Astrocyte of the spinal cord (primary cell): ENCODE results near the gene CKM.

Experiments
- DNase-seq: peaks from one replicate; pipeline ENCODE4 v3.0.0; 2011; ENCODE audit warnings: low read depth, low spot score
- H3K4me3 ChIP-seq: 2 replicates; pipeline ENCODE4 v1.5.1; 2011; ENCODE audit warnings: low read depth, mild to moderate bottlenecking, low read length, moderate library complexity
- CTCF ChIP-seq: IDR thresholded peaks from 2 replicates; pipeline ENCODE4 v1.5.1; 2012; ENCODE audit warnings: low read depth, mild to moderate bottlenecking, low read length, inconsistent platforms
- in situ Hi-C: cut with HindIII; loops from 2 replicates; pipeline ENCODE4 v1.10.0; 2017; ENCODE audit warnings: low sequenced_read_pairs

CKM gene

GRCh38 chr19:45307361-45307760, 15.3 kb downstream of the CKM start:
- no peak for DNase-seq
- in situ Hi-C loops: no loop called here
- TF ChIP-seq CTCF: no peak
- H3K4me3 ChIP-seq: no peak overlapping the region

GRCh38 chr19:45306518-45307027, 16.1 kb downstream of the CKM start:
- in situ Hi-C loops: no loop called here
- no peak overlapping the region for H3K4me3 ChIP-seq
- TF ChIP-seq CTCF: no peak
- no peak for DNase-seq

GRCh38 chr19:45306040-45306439, 16.6 kb downstream of the CKM start:
- in situ Hi-C loops: no loop called here
- DNase-seq: no peak
- H3K4me3 ChIP-seq: no peak overlapping the region
- TF ChIP-seq CTCF: no peak

GRCh38 chr19:45305421-45305820, 17.3 kb downstream of the CKM start:
- H3K4me3 ChIP-seq: no peak overlapping the region
- no peak for DNase-seq
- in situ Hi-C loops: no loop called here
- no peak for TF ChIP-seq CTCF

GRCh38 chr19:45305007-45305406, 17.7 kb downstream of the CKM start:
- TF ChIP-seq CTCF: no peak
- H3K4me3 ChIP-seq: no peak overlapping the region
- no peak for DNase-seq
- in situ Hi-C loops: no loop called here

GRCh38 chr19:45304141-45304926, 18.3 kb downstream of the CKM start:
- no peak overlapping the region for H3K4me3 ChIP-seq
- in situ Hi-C loops: no loop called here
- no peak for TF ChIP-seq CTCF

More at GRCh38 chr19:45304141-45304926, 18.3 kb downstream of the CKM start:
- DNase-seq: no peak
